GM23338 (cell line): ENCODE results near the gene VAPB. TPM values are rescaled to one million over a fixed set of nuclear protein-coding genes. Genes with fewer than 3 reads are reported as not detected.

Experiments used
- ATAC-seq: fragments of 200-7000 bp; cut with Tn5 transposase; 3 replicates; pipeline ENCODE4 v1.9.1; 2020
- DNase-seq: peaks from one replicate; pipeline ENCODE4 v3.0.0-alpha.2; 2015; ENCODE audit warnings: low spot score
- H2AFZ ChIP-seq: fragments of 200-600 bp; sonication (generic); 2 replicates; pipeline ENCODE4 v1.8.0; 2016; ENCODE audit warnings: antibody characterized with exemption, mild to moderate bottlenecking, moderate library complexity
- H3F3A ChIP-seq: fragments of 200-600 bp; sonication (generic); replicated peaks from 2 replicates; pipeline ENCODE4 v1.8.0; 2017; ENCODE audit warnings: antibody characterized with exemption, mixed run types, low read depth
- H3K27ac ChIP-seq: fragments of 200-600 bp; sonication (generic); 2 replicates; pipeline ENCODE4 v1.6.1; 2016; ENCODE audit warnings: low read depth
- H3K27me3 ChIP-seq: fragments of 200-600 bp; sonication (generic); 2 replicates; pipeline ENCODE4 v1.8.0; 2016; ENCODE audit warnings: mild to moderate bottlenecking, mixed run types, moderate library complexity; ENCODE audit not compliant: insufficient read depth
- H3K36me3 ChIP-seq: fragments of 200-600 bp; sonication (generic); 2 replicates; pipeline ENCODE4 v1.8.0; 2016; ENCODE audit warnings: mild to moderate bottlenecking; ENCODE audit not compliant: insufficient read depth
- H3K4me1 ChIP-seq: fragments of 200-600 bp; sonication (generic); 2 replicates; pipeline ENCODE4 v1.8.0; 2016; ENCODE audit warnings: mild to moderate bottlenecking, moderate library complexity; ENCODE audit not compliant: insufficient read depth
- H3K4me2 ChIP-seq: fragments of 200-600 bp; sonication (generic); 2 replicates; pipeline ENCODE4 v1.7.1; 2017; ENCODE audit warnings: mixed run types
- H3K4me3 ChIP-seq: fragments of 200-600 bp; sonication (generic); 2 replicates; pipeline ENCODE4 v1.6.1; 2016; ENCODE audit warnings: mixed run types
- H3K79me2 ChIP-seq: fragments of 200-600 bp; sonication (generic); replicated peaks from 2 replicates; pipeline ENCODE4 v1.8.0; 2017; ENCODE audit warnings: mild to moderate bottlenecking; ENCODE audit not compliant: insufficient read depth
- H3K9me2 ChIP-seq: fragments of 200-600 bp; sonication (generic); 2 replicates; pipeline ENCODE4 v1.8.0; 2017; ENCODE audit not compliant: insufficient read depth
- H4K20me1 ChIP-seq: fragments of 200-600 bp; sonication (generic); replicated peaks from 2 replicates; pipeline ENCODE4 v1.8.0; 2017; ENCODE audit warnings: mild to moderate bottlenecking; ENCODE audit not compliant: insufficient read depth
- H3K27ac Mint-ChIP-seq: 2 replicates; pipeline ENCODE4 v1.8.0; 2020; ENCODE audit warnings: inconsistent platforms, mild to moderate bottlenecking, moderate library complexity, mixed read lengths
- H3K27me3 Mint-ChIP-seq: 3 replicates; pipeline ENCODE4 v1.8.0; 2022; ENCODE audit warnings: low read depth, mild to moderate bottlenecking, moderate library complexity, mixed read lengths, inconsistent platforms; ENCODE audit not compliant: insufficient read depth, poor library complexity
- H3K36me3 Mint-ChIP-seq: 3 replicates; pipeline ENCODE4 v1.8.0; 2021; ENCODE audit warnings: low read depth, mild to moderate bottlenecking, inconsistent platforms, moderate library complexity, mixed read lengths
- H3K4me1 Mint-ChIP-seq: 3 replicates; pipeline ENCODE4 v1.8.0; 2020; ENCODE audit warnings: mild to moderate bottlenecking, inconsistent platforms, mixed read lengths
- H3K4me3 Mint-ChIP-seq: 3 replicates; pipeline ENCODE4 v1.8.0; 2021; ENCODE audit warnings: moderate library complexity, mild to moderate bottlenecking, inconsistent platforms, mixed read lengths
- H3K9me3 Mint-ChIP-seq: 3 replicates; pipeline ENCODE4 v1.8.0; 2020; ENCODE audit warnings: moderate library complexity, mild to moderate bottlenecking, inconsistent platforms, mixed read lengths
- CREB1 ChIP-seq: fragments of 250-450 bp; sonication (Bioruptor Pico); IDR thresholded peaks from 2 replicates; pipeline ENCODE4 v1.5.0; 2020; ENCODE audit warnings: low read depth, mild to moderate bottlenecking, moderate library complexity
- CTCF ChIP-seq, 2 experiments: fragments of 200-600 bp in 1 of 2; sonication (generic) in 1 of 2; conservative IDR thresholded peaks; 2 replicates each; pipeline versions ENCODE4 v1.5.1 to v1.6.1; 2016 to 2017; ENCODE audit warnings: antibody characterized with exemption in 2 of 2, low read depth in 2 of 2, mild to moderate bottlenecking in 2 of 2, moderate library complexity in 1 of 2
- EZH2phosphoT487 ChIP-seq: fragments of 200-600 bp; sonication (generic); IDR thresholded peaks from one replicate; pipeline ENCODE4 v1.8.1; 2018; ENCODE audit warnings: antibody characterized with exemption; ENCODE audit not compliant: unreplicated experiment
- JUNB ChIP-seq: IDR thresholded peaks from one replicate; pipeline ENCODE4 v1.6.1; 2016; ENCODE audit warnings: antibody characterized with exemption; ENCODE audit not compliant: unreplicated experiment
- POLR2AphosphoS5 ChIP-seq: IDR thresholded peaks from 2 replicates; pipeline ENCODE4 v1.6.1; 2016; ENCODE audit warnings: antibody characterized with exemption, low read depth
- REST ChIP-seq: IDR thresholded peaks from one replicate; pipeline ENCODE4 v1.6.1; 2018; ENCODE audit warnings: antibody characterized with exemption; ENCODE audit not compliant: unreplicated experiment
- STAT1 ChIP-seq: IDR thresholded peaks from one replicate; pipeline ENCODE4 v1.6.1; 2016; ENCODE audit warnings: antibody characterized with exemption; ENCODE audit not compliant: unreplicated experiment
- ZNF114 ChIP-seq: fragments of 250-450 bp; sonication (Bioruptor Pico); IDR thresholded peaks from 2 replicates; pipeline ENCODE4 v1.5.0; 2020; ENCODE audit warnings: mild to moderate bottlenecking, moderate library complexity
- ZNF331 ChIP-seq: fragments of 250-450 bp; sonication (Bioruptor Pico); IDR thresholded peaks from 2 replicates; pipeline ENCODE4 v1.5.0; 2020; ENCODE audit warnings: low read depth, mild to moderate bottlenecking, moderate library complexity
- polyA plus RNA-seq: library from polyadenylated mRNA; unstranded; fragments of >200 nt; fragmentation: Nextera tagmentation; extraction: Ambion mirVana; gene quantifications from 2 replicates; pipeline ENCODE4 v1.2.1, GENCODE V29; 2016
- total RNA-seq: library from RNA; depleted of rRNA; stranded (reverse); fragments of >200 nt; shearing (Covaris generic); gene quantifications from 2 replicates; pipeline ENCODE4 v1.2.3, GENCODE V29; 2014

VAPB gene
- total and polyA plus RNA-seq, 2 experiments from 2014 or later: 18.8 to 22.9 TPM

GRCh38 chr20:58475466-58475865 lies 86.4 kb downstream of the VAPB start:
- peaks cover 5% of the 10 kb centered on the region for H3K27me3 Mint-ChIP-seq
- H3K27ac Mint-ChIP-seq: no peak overlapping the region
- H3K4me1 Mint-ChIP-seq: no peaks in the 10 kb centered on the region; the same call in 2 of the 3 replicates
- Histone ChIP-seq H4K20me1 (no peaks in the 10 kb centered on the region), H3K36me3 (peaks cover 9% of the 10 kb centered on the region; the same call in 1 of the 2 replicates), H3K9me2 (no peaks in the 10 kb centered on the region; the same call in 1 of the 2 replicates), H3K27me3 (no peaks in the 10 kb centered on the region), H2AFZ (no peak overlapping the region), H3K79me2 (no peaks in the 10 kb centered on the region), H3K4me1 (no peaks in the 10 kb centered on the region), H3K4me2 (no peak overlapping the region), H3K27ac (no peak overlapping the region), H3F3A (no peaks in the 10 kb centered on the region), H3K4me3 (no peak overlapping the region)
- ATAC-seq: no peak; the same call in 2 of the 3 replicates
- peaks cover 26% of the 10 kb centered on the region for H3K9me3 Mint-ChIP-seq
- DNase-seq: no peak
- H3K4me3 Mint-ChIP-seq: no peak overlapping the region
- H3K36me3 Mint-ChIP-seq: peaks cover 13% of the 10 kb centered on the region
- no peak for TF ChIP-seq CTCF (conservative IDR thresholded peaks at IDR 0.05; ENCODE audit: low read depth in 2 of 2)
- no peak for TF ChIP-seq ZNF114
- TF ChIP-seq EZH2phosphoT487: no peak

GRCh38 chr20:58478141-58478805 lies 89.2 kb downstream of the VAPB start:
- peaks cover 7% of the 10 kb centered on the region; the same call in 1 of the 2 replicates for H3K4me1 ChIP-seq
- no peak overlapping the region for H3K4me3 ChIP-seq
- no peak overlapping the region for H3K27ac Mint-ChIP-seq
- no peak overlapping the region for H3K4me3 Mint-ChIP-seq
- peaks cover 26% of the 10 kb centered on the region for H3K9me3 Mint-ChIP-seq
- H3K27me3 Mint-ChIP-seq: peaks cover 5% of the 10 kb centered on the region
- H3K9me2 ChIP-seq: no peaks in the 10 kb centered on the region; the same call in 1 of the 2 replicates
- H3K27me3 ChIP-seq: no peaks in the 10 kb centered on the region
- H3K4me1 Mint-ChIP-seq: peaks cover 4% of the 10 kb centered on the region; the same call in 2 of the 3 replicates
- peaks cover 9% of the 10 kb centered on the region; the same call in 1 of the 2 replicates for H3K36me3 ChIP-seq
- peaks cover 16% of the 10 kb centered on the region for H3K36me3 Mint-ChIP-seq
- H2AFZ ChIP-seq: no peak overlapping the region
- ATAC-seq (no peak), DNase-seq (no peak)
- no peak overlapping the region for H3K27ac ChIP-seq
- H3K4me2 ChIP-seq: no peak overlapping the region
- no peaks in the 10 kb centered on the region for H4K20me1 ChIP-seq
- no peaks in the 10 kb centered on the region for H3K79me2 ChIP-seq
- no peaks in the 10 kb centered on the region for H3F3A ChIP-seq
- TF ChIP-seq JUNB: no peak
- TF ChIP-seq POLR2AphosphoS5: no peak
- no peak for TF ChIP-seq REST
- TF ChIP-seq CREB1 (CRISPR knock-in tag): no peak
- no peak for TF ChIP-seq STAT1
- TF ChIP-seq EZH2phosphoT487: no peak
- no peak for TF ChIP-seq ZNF331
- no peak for TF ChIP-seq CTCF (conservative IDR thresholded peaks at IDR 0.05; ENCODE audit: low read depth in 2 of 2)
